DMS114 treated with DMSO at 0.1 percent for 48 hours (cell line): ENCODE data around the gene NANOS3.

Experiments
- DNase-seq: peaks from one replicate; lab custom pipeline; 2025; ENCODE audit not compliant: unreplicated experiment; lab: John Stamatoyannopoulos, UW

NANOS3 gene

DNA sequence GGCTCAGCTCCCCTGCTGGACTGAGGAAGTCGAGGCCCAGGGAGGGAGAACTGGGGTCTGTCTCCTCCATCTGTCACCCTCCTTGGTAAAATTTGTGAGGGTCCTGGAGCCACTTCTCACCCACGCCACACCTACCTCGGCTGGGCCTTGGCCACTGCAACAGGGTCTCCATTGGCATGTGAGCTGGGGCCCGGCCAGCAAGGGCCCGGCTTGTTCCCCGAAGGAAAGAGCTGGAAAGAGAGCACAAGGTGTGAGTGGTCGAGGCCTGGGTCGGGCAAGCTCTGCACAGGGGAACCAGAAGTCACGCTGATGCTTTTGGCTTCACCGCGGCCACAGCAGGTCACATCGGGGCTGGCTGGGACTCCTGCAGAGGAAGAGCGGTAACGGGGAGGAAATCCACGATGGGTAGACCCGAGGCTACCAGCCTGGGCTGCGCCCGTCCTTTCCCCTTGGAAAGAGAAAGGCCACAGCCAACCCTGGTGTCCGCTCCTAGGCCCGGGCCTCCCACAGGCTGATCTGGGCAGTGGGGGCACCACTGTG lies 9.0 kb downstream of the NANOS3 start:
- DNase-seq: no peak

- DNase-seq: no peak
Measured at GRCh38 chr19:13887018-13887436, 10.1 kb downstream of the NANOS3 start.

DNA sequence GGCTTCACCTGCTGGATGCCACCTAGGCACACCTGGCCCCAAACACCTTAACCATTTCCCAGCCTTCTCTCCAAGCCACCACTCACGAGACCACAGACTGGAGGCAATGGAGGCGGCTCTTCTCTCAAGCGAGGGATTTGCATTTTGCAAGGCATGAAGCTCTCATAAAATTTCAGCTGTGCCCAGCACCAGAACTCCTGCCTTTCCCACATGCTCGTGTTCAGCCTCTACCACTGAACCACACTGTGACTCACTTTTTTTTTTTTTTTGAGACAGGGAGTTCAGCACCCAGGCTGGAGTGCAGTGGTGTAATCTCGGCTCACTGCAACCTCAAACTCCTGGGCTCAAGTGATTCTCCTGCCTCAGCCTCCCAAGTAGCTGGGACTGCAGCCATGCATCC lies 10.6 kb downstream of the NANOS3 start:
- DNase-seq: no peak

- no peak for DNase-seq
Measured at GRCh38 chr19:13888281-13888680, 11.3 kb downstream of the NANOS3 start.

GRCh38 chr19:13890136-13890535 lies 13.2 kb downstream of the NANOS3 start:
- DNase-seq: no peak

GRCh38 chr19:13892870-13893269 lies 15.9 kb downstream of the NANOS3 start:
- no peak for DNase-seq

DNA sequence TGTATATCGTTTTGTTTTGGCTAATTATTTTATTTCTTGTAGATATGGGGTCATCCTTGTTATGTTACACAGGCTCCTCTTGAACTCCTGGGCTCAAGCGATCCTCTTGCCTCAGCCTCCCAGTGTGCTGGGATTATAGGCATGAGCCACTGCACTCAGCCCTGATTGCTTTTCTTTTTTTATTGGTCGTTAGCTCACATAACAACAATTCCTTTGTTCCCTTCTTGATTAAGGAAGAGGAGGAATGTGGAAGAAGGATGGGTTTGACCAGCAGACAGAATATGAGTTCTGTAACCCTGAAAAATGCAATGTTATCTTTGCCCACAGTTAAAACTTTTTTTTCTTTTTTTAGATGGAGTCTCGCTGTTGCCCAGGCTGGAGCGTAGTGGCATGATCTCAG lies 17.6 kb downstream of the NANOS3 start:
- no peak for DNase-seq

- no peak for DNase-seq
Measured at GRCh38 chr19:13896227-13896626, 19.3 kb downstream of the NANOS3 start.

DNA sequence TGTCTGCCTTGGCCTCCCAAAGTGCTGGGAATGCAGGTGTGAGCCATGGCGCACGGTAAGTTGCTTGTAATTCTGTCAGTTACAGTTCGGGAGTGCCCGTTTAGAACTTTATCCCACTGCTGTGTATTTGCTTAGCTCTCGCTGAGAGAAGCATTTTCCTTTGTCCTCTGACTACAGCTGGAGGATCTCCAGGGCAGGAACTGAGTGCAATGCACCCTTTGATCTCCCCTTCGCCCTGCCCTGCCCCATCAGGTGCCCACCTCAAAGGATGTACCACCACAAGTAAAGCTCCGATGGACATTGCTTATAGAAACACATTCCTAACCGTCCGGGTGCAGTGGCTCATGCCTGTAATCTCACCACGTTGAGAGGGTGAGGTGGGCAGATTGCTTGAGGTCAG lies 22.5 kb downstream of the NANOS3 start:
- no peak for DNase-seq

GRCh38 chr19:13899912-13900584 lies 23.1 kb downstream of the NANOS3 start:
- DNase-seq: no peak

- DNase-seq: no peak
Measured at GRCh38 chr19:13902993-13903555, 26.1 kb downstream of the NANOS3 start.

- DNase-seq: peak; percentile 65
Measured at GRCh38 chr19:13905634-13906520, 28.9 kb downstream of the NANOS3 start, which contains the start of the genes BRME1 and CC2D1A. TSS of gene BRME1 (minus strand) at chr19:13906117. CDS start at chr19:13904892, 1,225 bp downstream. TSS of gene CC2D1A (plus strand) at chr19:13906201. CDS start at chr19:13906442, 241 bp downstream.

- DNase-seq: no peak
Measured at GRCh38 chr19:13906521-13906904, 29.6 kb downstream of the NANOS3 start.

DNA sequence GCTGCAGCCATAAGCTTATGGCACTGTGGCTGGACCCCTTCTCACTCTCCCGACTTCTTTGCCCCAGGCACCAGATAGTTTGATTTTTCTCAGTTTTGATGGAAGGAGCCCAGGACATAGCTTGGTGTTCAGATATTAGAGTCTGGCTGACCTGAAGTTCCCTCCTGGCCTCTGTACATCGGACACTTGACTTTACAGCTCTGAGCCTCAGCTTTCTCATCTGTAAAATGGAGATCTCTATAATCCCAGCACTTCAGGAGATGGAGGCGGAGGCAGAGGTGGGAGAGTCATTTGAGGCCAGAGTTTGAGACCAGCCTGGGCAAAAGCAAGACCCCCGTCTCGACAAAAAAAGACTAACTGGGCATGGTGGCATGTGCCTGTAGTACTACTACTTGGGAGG lies 30.0 kb downstream of the NANOS3 start:
- no peak for DNase-seq

DNA sequence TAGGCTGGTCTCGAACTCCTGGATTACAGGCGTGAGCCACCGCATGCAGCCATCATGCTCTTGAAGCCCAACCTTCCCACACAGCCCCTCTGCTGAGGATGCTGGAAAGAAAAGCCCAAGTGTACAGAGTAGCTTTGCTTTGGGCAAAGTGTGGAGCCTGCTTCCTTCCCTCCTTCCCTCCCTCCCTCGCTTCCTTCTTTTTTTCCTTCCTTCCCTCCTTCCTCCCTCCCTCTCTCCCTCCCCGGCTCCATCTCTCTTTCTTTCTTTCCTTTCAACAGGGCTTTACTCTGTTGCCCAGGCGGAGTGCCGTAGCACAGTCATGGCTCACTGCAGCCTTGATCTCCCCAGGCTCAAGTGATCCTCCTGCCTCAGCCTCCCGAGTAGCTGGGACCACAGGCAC lies 31.7 kb downstream of the NANOS3 start:
- no peak for DNase-seq

DNA sequence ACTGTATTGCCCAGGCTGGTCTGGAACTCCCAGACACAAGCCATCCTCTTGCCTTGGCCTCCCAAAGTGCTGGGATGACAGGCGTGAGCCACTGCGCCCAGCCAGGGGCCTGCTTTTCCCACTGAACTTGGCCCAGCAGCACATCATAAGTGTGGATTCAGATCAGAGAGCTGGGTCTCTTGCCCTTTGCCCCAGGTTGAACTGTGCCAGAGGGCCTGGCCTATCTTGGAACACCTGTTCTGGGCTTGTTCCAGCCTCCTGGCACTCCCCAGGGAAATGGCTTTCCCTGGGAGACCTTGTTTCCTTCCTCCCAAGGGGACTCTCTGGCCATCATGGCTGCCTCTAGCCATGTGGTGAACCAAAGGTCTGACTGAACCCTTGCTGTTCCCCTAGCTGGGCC lies 32.5 kb downstream of the NANOS3 start:
- DNase-seq: no peak

DNA sequence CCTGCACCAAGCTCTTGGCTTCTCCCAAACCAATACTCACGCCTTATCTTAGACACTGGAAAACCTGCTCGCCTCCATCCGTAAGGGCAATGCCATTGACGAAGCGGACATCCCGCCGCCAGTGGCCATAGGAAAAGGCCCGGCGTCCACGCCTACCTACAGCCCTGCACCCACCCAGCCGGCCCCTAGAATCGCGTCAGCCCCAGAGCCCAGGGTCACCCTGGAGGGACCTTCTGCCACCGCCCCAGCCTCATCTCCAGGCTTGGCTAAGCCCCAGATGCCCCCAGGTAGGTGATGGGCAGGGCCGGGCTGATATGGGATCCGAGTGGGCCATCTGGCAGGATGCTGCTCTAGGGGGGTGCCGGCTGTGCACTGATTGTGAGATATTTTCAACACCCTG lies 36.4 kb downstream of the NANOS3 start:
- DNase-seq: no peak

DNA sequence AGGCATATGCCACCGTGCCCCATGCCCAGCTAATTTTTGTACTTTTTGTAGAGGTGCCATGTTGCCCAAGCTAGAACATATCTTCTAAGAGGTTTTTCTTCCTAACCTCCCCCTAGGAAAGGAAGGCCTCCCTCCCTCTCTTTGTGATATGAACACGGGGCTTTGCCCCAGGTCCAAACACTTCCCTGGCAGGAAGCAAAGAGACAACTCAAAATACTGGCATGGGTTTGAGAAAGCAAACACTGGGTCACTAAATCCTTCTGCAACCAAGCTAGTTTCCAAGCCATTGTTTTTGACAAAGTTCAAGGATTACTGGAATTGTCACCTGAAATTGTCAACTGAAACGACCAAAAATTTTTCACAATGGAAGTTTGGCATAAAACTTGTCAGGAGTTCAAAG lies 37.8 kb downstream of the NANOS3 start:
- no peak for DNase-seq

DNA sequence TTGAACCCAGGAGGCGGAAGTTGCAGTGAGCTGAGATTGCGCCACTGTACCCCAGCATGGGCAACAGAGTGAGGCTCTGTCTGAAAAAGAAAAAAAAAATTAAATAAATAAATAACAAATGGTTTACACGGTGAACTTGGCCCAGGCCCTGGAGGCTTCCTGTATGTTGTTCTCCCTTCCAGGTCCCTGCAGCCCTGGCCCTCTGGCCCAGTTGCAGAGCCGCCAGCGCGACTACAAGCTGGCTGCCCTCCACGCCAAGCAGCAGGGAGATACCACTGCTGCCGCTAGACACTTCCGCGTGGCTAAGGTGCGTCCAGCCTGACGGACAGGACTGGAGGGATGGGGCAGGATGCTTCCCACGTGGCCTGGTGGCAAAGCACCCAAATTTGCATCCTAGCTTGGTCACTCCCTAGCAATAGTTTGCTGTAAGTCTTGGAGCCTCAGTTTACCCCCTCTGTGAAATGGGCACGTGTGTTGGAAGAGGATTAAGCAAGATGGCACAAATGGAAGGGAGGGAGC lies 41.0 kb downstream of the NANOS3 start:
- no peak for DNase-seq

GRCh38 chr19:13918726-13919411 lies 41.9 kb downstream of the NANOS3 start:
- DNase-seq: no peak

DNA sequence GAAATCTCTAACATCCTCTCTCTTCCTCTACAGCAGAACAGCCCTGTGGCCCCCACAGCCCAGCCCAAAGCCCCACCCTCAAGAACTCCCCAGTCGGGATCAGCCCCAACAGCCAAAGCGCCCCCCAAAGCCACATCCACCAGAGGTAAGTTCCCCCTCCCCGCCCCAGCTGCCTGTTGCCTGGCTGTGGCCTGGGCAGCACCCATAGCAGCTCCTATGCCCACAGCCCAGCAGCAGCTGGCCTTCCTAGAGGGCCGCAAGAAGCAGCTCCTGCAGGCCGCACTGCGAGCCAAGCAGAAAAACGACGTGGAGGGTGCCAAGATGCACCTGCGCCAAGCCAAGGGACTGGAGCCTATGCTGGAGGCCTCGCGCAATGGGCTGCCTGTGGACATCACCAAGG lies 43.6 kb downstream of the NANOS3 start:
- no peak for DNase-seq
